ENCODE measurements around the gene ATXN8OS. TPM values are rescaled to one million over a fixed set of nuclear protein-coding genes. Genes with fewer than 3 reads are reported as not detected.

ATXN8OS gene
- total RNA-seq, 1 experiment from 2014 or later, result not detected

- Histone ChIP-seq H2BK5ac (ENCODE audit: insufficient read length, low read length) (no peak overlapping the region), H4K20me1 (ENCODE audit: control insufficient read depth, insufficient read depth, insufficient read length) (no peaks in the 10 kb centered on the region), H3K56ac (ENCODE audit: insufficient read length, low read depth, low read length) (no peak overlapping the region), H4K8ac (replicated peaks; ENCODE audit: insufficient read length, low read depth, low read length) (no peak overlapping the region), H3K27ac (ENCODE audit: insufficient read length, low read depth, low read length) (no peak overlapping the region), H3K9me3 (ENCODE audit: control insufficient read depth, low read depth, low read length) (no peaks in the 10 kb centered on the region), H3K4me1 (ENCODE audit: insufficient read depth, low read length) (no peaks in the 10 kb centered on the region), H2BK20ac (ENCODE audit: low read depth, low read length, poor library complexity, severe bottlenecking) (no peak overlapping the region), H3K23ac (ENCODE audit: insufficient read length, low read depth, low read length) (no peak overlapping the region), H3K14ac (ENCODE audit: insufficient read depth, low read length) (no peak overlapping the region), H3K18ac (ENCODE audit: insufficient read length, low read depth, low read length) (no peak overlapping the region), H3T11ph (ENCODE audit: low read length) (no peak overlapping the region), H2BK15ac (ENCODE audit: low read depth, low read length) (no peak overlapping the region), H4K91ac (ENCODE audit: insufficient read length, low read depth, low read length) (no peak overlapping the region), H3K79me1 (ENCODE audit: insufficient read depth, low read depth, low read length, poor library complexity, severe bottlenecking) (no peaks in the 10 kb centered on the region), H2BK120ac (ENCODE audit: low read depth, low read length, poor library complexity, severe bottlenecking) (no peak overlapping the region), H4K5ac (ENCODE audit: insufficient read length, low read depth, low read length) (no peak overlapping the region), H2AFZ (ENCODE audit: low read length) (no peak overlapping the region), H2BK12ac (ENCODE audit: insufficient read length, low read depth, low read length) (no peak overlapping the region), H2AK5ac (ENCODE audit: insufficient read length, low read length) (no peak overlapping the region), H3K4me2 (ENCODE audit: insufficient read depth, insufficient read length, low read length) (no peak overlapping the region), H3K9ac (ENCODE audit: extremely low read depth, insufficient read length, low read length) (no peak overlapping the region), H3K27me3 (ENCODE audit: insufficient read depth, low read length) (no peaks in the 10 kb centered on the region), H3K4ac (ENCODE audit: low read depth, low read length) (no peak overlapping the region), H3K79me2 (ENCODE audit: insufficient read depth, low read length) (no peaks in the 10 kb centered on the region), H3K23me2 (ENCODE audit: insufficient read length, low read depth, low read length, poor library complexity, severe bottlenecking) (no peaks in the 10 kb centered on the region)
- no peak for TF ChIP-seq CTCF (conservative IDR thresholded peaks at IDR 0.05)
- Mint-ChIP-seq H3K36me3 (ENCODE audit: insufficient read depth in 1 of 3, low read depth in 3 of 3) (no peaks in the 10 kb centered on the region), H3K27ac (no peak overlapping the region), H3K9me3 (no peaks in the 10 kb centered on the region; a peak in 1 of 5 replicates), H3K4me1 (no peaks in the 10 kb centered on the region), H3K27me3 (ENCODE audit: low read depth) (no peaks in the 10 kb centered on the region), H3K4me3 (no peak overlapping the region)
- WGBS (ENCODE audit: extremely low coverage, insufficient read length, low lambda C conversion rate), result no CpG with 5 or more reads among the region's 2 CpGs
- DNase-seq, result no peak
Measured at GRCh38 chr13:70117338-70117905, 9.8 kb downstream of the ATXN8OS start.
